HG03469 (cell line): Measurements from ENCODE around the gene PRDM7.

Experiments used
- ATAC-seq: cut with Tn5 transposase; IDR thresholded peaks from one replicate; pipeline ENCODE4 v1.9.1; 2021; ENCODE audit warnings: mild to moderate bottlenecking, moderate library complexity, moderate number of reproducible peaks; ENCODE audit not compliant: unreplicated experiment

Gene PRDM7

GRCh38 chr16:90037276-90037675 lies 39.9 kb downstream of the PRDM7 start:
- ATAC-seq: no peak

- ATAC-seq: no peak
Measured at GRCh38 chr16:90035902-90036301, 41.2 kb downstream of the PRDM7 start.

- ATAC-seq: no peak
Measured at GRCh38 chr16:90034504-90034903, 42.6 kb downstream of the PRDM7 start.

- ATAC-seq: no peak
Measured at GRCh38 chr16:90033387-90033786, 43.7 kb downstream of the PRDM7 start.

GRCh38 chr16:90032674-90033331 lies 44.3 kb downstream of the PRDM7 start:
- no peak for ATAC-seq

- ATAC-seq: no peak
Measured at GRCh38 chr16:90031931-90032673, 45.0 kb downstream of the PRDM7 start.

- ATAC-seq: no peak
Measured at GRCh38 chr16:90031186-90031930, 45.8 kb downstream of the PRDM7 start.

- ATAC-seq: no peak
Measured at GRCh38 chr16:90028985-90029384, 48.1 kb downstream of the PRDM7 start.

- ATAC-seq: no peak
Measured at GRCh38 chr16:90027611-90028010, 49.5 kb downstream of the PRDM7 start.

- no peak for ATAC-seq
Measured at GRCh38 chr16:90026135-90026534, 51.0 kb downstream of the PRDM7 start.

GRCh38 chr16:90023078-90023447 lies 54.1 kb downstream of the PRDM7 start:
- ATAC-seq: no peak

GRCh38 chr16:90022209-90023077 lies 54.7 kb downstream of the PRDM7 start:
- ATAC-seq: no peak

- ATAC-seq: no peak
Measured at GRCh38 chr16:90020838-90021382, 56.2 kb downstream of the PRDM7 start.

GRCh38 chr16:90020260-90020837 lies 56.8 kb downstream of the PRDM7 start:
- no peak for ATAC-seq

GRCh38 chr16:90019543-90020259 lies 57.4 kb downstream of the PRDM7 start:
- no peak for ATAC-seq

- ATAC-seq: no peak
Measured at GRCh38 chr16:90018652-90019542, 58.2 kb downstream of the PRDM7 start, which contains the start of gene DBNDD1. Gene DBNDD1 (minus strand): TSS chr16:90019456. CDS start chr16:90019341, 115 bp downstream.

GRCh38 chr16:90018297-90018651 lies 58.9 kb downstream of the PRDM7 start:
- no peak for ATAC-seq

GRCh38 chr16:90016339-90016950 lies 60.7 kb downstream of the PRDM7 start:
- no peak for ATAC-seq
